DMS153 treated with DMSO at 0.1 percent for 48 hours (cell line): ENCODE measurements around the gene GNLY.

Experiments used
- DNase-seq: peaks from one replicate; lab custom pipeline; 2025; ENCODE audit not compliant: unreplicated experiment; lab: John Stamatoyannopoulos, UW

GNLY gene

GRCh38 chr2:85741211-85741832 is 47.2 kb downstream of the GNLY start:
- DNase-seq = no peak

GRCh38 chr2:85741833-85742455 is 47.8 kb downstream of the GNLY start:
- DNase-seq = peak; percentile 84

GRCh38 chr2:85743304-85743978 is 49.3 kb downstream of the GNLY start:
- DNase-seq = no peak

- no peak for DNase-seq
These were observed 49.9 kb downstream of the GNLY start for GRCh38 chr2:85744055-85744454.

- DNase-seq = no peak
These were observed 50.8 kb downstream of the GNLY start for GRCh38 chr2:85744741-85745601.

- no peak for DNase-seq
These were observed 51.5 kb downstream of the GNLY start for GRCh38 chr2:85745619-85746018.

GRCh38 chr2:85746321-85747004 is 52.3 kb downstream of the GNLY start:
- no peak for DNase-seq

- DNase-seq = no peak
These were observed 53.3 kb downstream of the GNLY start for GRCh38 chr2:85747441-85747840.

GRCh38 chr2:85748039-85748734 is 54.0 kb downstream of the GNLY start:
- DNase-seq = no peak
